ENCODE measurements around the gene DSCAM. TPM values are rescaled to one million over a fixed set of nuclear protein-coding genes. Genes with fewer than 3 reads are reported as not detected.

The DSCAM gene
- total and polyA plus RNA-seq, 2 donors (not counting 1 experiment from before 2014, with no cell fraction given), result not detected

DNA sequence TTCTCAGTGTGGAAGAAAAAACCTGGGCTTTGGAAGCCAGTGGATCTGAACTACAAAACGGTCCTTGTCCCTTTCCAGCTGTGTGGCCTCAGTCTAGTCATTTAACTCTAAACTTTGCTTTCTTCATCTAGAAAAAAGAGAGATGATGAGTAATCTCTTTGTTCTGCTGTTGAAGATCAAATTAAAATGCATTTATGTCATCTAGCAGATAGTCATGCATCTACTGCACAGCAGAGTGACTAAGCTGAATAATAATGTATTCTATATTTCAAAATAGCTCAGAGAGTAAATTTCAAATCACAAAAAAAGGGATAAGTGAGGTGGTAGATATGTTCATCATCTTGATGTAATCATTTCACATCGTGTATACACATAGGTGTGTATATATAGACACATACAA is 473.2 kb downstream of the DSCAM start:
- H3K27ac ChIP-seq (ENCODE audit: low read length in 2 of 2), result no peak overlapping the region
- Mint-ChIP-seq H3K27ac (no peak overlapping the region), H3K4me1 (no peaks in the 10 kb centered on the region), H3K9me3 (ENCODE audit: insufficient read depth) (no peaks in the 10 kb centered on the region), H3K27me3 (no peaks in the 10 kb centered on the region), H3K4me3 (no peak overlapping the region)
- intact Hi-C loops (cut with micrococcal nuclease), result no loop called here
- ChIA-PET CTCF (no interaction called here), POLR2A (no interaction called here)
- H3K4me1 ChIP-seq (ENCODE audit: control insufficient read depth in 2 of 2, insufficient read depth in 2 of 2, low read length in 2 of 2), result no peaks in the 10 kb centered on the region
- H3K36me3 ChIP-seq (replicated peaks in 1 of 2; ENCODE audit: control extremely low read depth in 1 of 2, control insufficient read depth in 1 of 2, extremely low read depth in 1 of 2, insufficient read depth in 2 of 2, low read length in 1 of 2), result no peaks in the 10 kb centered on the region
- no peak for DNase-seq
- H3K27me3 ChIP-seq (replicated peaks in 1 of 4; ENCODE audit: control extremely low read depth in 1 of 4, control insufficient read depth in 3 of 4, insufficient read depth in 4 of 4, low read length in 3 of 4), result no peaks in the 10 kb centered on the region
- H3K4me2 ChIP-seq (replicated peaks; ENCODE audit: low read depth, low read length, poor library complexity, severe bottlenecking), result no peak overlapping the region
- no peaks in the 10 kb centered on the region for H3K79me2 ChIP-seq (ENCODE audit: control insufficient read depth, insufficient read depth, low read length)
- H2AFZ ChIP-seq (ENCODE audit: insufficient read depth, low read depth, low read length, poor library complexity, severe bottlenecking), result no peak overlapping the region
- ATAC-seq (ENCODE audit: low read depth), result no peak
- H3K9me3 ChIP-seq (ENCODE audit: control extremely low read depth in 1 of 3, control insufficient read depth in 2 of 3, insufficient read depth in 1 of 3, low read length in 2 of 3), result no peaks in the 10 kb centered on the region
- TF ChIP-seq, protein P1, sequence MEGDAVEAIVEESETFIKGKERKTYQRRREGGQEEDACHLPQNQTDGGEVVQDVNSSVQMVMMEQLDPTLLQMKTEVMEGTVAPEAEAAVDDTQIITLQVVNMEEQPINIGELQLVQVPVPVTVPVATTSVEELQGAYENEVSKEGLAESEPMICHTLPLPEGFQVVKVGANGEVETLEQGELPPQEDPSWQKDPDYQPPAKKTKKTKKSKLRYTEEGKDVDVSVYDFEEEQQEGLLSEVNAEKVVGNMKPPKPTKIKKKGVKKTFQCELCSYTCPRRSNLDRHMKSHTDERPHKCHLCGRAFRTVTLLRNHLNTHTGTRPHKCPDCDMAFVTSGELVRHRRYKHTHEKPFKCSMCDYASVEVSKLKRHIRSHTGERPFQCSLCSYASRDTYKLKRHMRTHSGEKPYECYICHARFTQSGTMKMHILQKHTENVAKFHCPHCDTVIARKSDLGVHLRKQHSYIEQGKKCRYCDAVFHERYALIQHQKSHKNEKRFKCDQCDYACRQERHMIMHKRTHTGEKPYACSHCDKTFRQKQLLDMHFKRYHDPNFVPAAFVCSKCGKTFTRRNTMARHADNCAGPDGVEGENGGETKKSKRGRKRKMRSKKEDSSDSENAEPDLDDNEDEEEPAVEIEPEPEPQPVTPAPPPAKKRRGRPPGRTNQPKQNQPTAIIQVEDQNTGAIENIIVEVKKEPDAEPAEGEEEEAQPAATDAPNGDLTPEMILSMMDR (IDR thresholded peaks at IDR 0.05), result no peak
- no peak for TF ChIP-seq EZH2 (IDR thresholded peaks at IDR 0.05; ENCODE audit: borderline replicate concordance, insufficient read depth, low read depth, low read length, poor library complexity, severe bottlenecking)
- no peaks in the 10 kb centered on the region for H4K20me1 ChIP-seq (ENCODE audit: control insufficient read depth, insufficient read depth, low read length, poor library complexity, severe bottlenecking)
- no peak overlapping the region for H3K9ac ChIP-seq (ENCODE audit: low read length)
- WGBS (ENCODE audit: insufficient coverage), result no CpG with 5 or more reads among the region's 2 CpGs
- no peak overlapping the region for H3K4me3 ChIP-seq (ENCODE audit: control extremely low read depth in 1 of 5, extremely low read depth in 1 of 5, insufficient read depth in 1 of 5, low read depth in 2 of 5, low read length in 4 of 5)

DNA sequence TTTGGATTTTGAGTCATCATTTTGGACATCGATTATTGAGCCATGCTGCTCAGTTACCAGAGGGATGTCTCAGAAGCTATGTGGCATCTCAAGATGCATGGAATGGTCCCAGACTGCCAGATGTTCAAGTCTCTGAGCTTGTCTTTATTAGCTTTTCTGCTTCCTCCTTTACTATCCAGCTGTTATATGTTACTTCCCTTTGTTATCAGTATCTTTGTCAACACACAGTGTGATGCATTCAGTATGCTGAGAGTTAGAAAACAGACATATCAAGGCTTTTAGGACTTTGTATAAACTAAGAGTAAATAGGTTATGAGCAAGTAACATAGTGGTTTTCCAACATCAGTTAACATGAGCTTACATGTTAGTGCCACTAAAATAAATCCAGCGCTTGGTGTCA is 474.5 kb downstream of the DSCAM start:
- CTCF ChIA-PET, result no interaction called here
- no peak overlapping the region for H3K4me2 ChIP-seq (replicated peaks; ENCODE audit: low read depth, low read length, poor library complexity, severe bottlenecking)
- Mint-ChIP-seq H3K27ac (no peak overlapping the region), H3K27me3 (no peaks in the 10 kb centered on the region), H3K4me1 (no peaks in the 10 kb centered on the region), H3K4me3 (no peak overlapping the region), H3K9me3 (ENCODE audit: insufficient read depth) (no peaks in the 10 kb centered on the region)
- intact Hi-C loops (cut with micrococcal nuclease), result no loop called here
- DNase-seq (no peak), ATAC-seq (ENCODE audit: low read depth) (no peak)
- H3K9ac ChIP-seq (ENCODE audit: low read length), result no peak overlapping the region
- no peaks in the 10 kb centered on the region for H3K4me1 ChIP-seq (ENCODE audit: control insufficient read depth in 2 of 2, insufficient read depth in 2 of 2, low read length in 2 of 2)
- POLR2A ChIA-PET, result no interaction called here
- no peaks in the 10 kb centered on the region for H3K36me3 ChIP-seq (replicated peaks in 1 of 2; ENCODE audit: control extremely low read depth in 1 of 2, control insufficient read depth in 1 of 2, extremely low read depth in 1 of 2, insufficient read depth in 2 of 2, low read length in 1 of 2)
- TF ChIP-seq, protein P1 (IDR thresholded peaks at IDR 0.05), result no peak
- no peak for TF ChIP-seq EZH2 (IDR thresholded peaks at IDR 0.05; ENCODE audit: borderline replicate concordance, insufficient read depth, low read depth, low read length, poor library complexity, severe bottlenecking)
- WGBS (ENCODE audit: insufficient coverage), result 100% methylated on average over 1 of the region's 2 CpGs
- no peaks in the 10 kb centered on the region for H3K27me3 ChIP-seq (replicated peaks in 1 of 4; ENCODE audit: control extremely low read depth in 1 of 4, control insufficient read depth in 3 of 4, insufficient read depth in 4 of 4, low read length in 3 of 4)
- H3K9me3 ChIP-seq (ENCODE audit: control extremely low read depth in 1 of 3, control insufficient read depth in 2 of 3, insufficient read depth in 1 of 3, low read length in 2 of 3), result no peaks in the 10 kb centered on the region
- H3K79me2 ChIP-seq (ENCODE audit: control insufficient read depth, insufficient read depth, low read length), result no peaks in the 10 kb centered on the region
- H3K27ac ChIP-seq (ENCODE audit: low read length in 2 of 2), result no peak overlapping the region
- H3K4me3 ChIP-seq (ENCODE audit: control extremely low read depth in 1 of 5, extremely low read depth in 1 of 5, insufficient read depth in 1 of 5, low read depth in 2 of 5, low read length in 4 of 5), result no peak overlapping the region
- H2AFZ ChIP-seq (ENCODE audit: insufficient read depth, low read depth, low read length, poor library complexity, severe bottlenecking), result no peak overlapping the region
- H4K20me1 ChIP-seq (ENCODE audit: control insufficient read depth, insufficient read depth, low read length, poor library complexity, severe bottlenecking), result no peaks in the 10 kb centered on the region
